CD4-positive, alpha-beta T cell (primary cell): ENCODE measurements around the gene PRLHR. TPM values are rescaled to one million over a fixed set of nuclear protein-coding genes. Genes with fewer than 3 reads are reported as not detected.

ENCODE experiments used
- ATAC-seq: fragments of 200-7000 bp; cut with Tn5 transposase; one replicate; pipeline ENCODE4 v1.10.0; 2022; ENCODE audit warnings: mild to moderate bottlenecking; ENCODE audit not compliant: poor library complexity
- CTCF ChIA-PET: fragments of 350-600 bp; sonication (Branson Sonifier 250); formaldehyde crosslinking; loops from one replicate; lab custom pipeline; 2021; ENCODE audit warnings: antibody characterized with exemption, inconsistent platforms; lab: Charles Lee
- POLR2A ChIA-PET: fragments of 350-600 bp; sonication (Branson Sonifier 250); formaldehyde crosslinking; loops from one replicate; lab custom pipeline; 2021; ENCODE audit warnings: antibody characterized with exemption, inconsistent platforms; lab: Charles Lee
- DNase-seq, 14 experiments: peaks; one replicate each; pipeline ENCODE4 v3.0.0-alpha.2; 2013 to 2020; ENCODE audit warnings: mixed read lengths in 2 of 14
- H3K27ac ChIP-seq, 2 donors: one replicate each; pipeline versions ENCODE4 v1.5.1 to v1.7.0; 2013; ENCODE audit warnings: low read length in 2 of 2, low read depth in 1 of 2, mild to moderate bottlenecking in 1 of 2
- H3K27me3 ChIP-seq, 2 experiments: 1 replicate in 1 of 2; 2 replicates in 1 of 2; pipeline versions ENCODE4 v1.6.1 to v1.7.0; 2013; ENCODE audit warnings: low read length in 2 of 2, control low read depth in 1 of 2, mild to moderate bottlenecking in 1 of 2, moderate library complexity in 1 of 2; ENCODE audit not compliant: insufficient read depth in 2 of 2, control insufficient read depth in 1 of 2
- H3K36me3 ChIP-seq: one replicate; pipeline ENCODE4 v1.6.1; 2013; ENCODE audit warnings: low read length, control low read depth; ENCODE audit not compliant: insufficient read depth
- H3K4me1 ChIP-seq: one replicate; pipeline ENCODE4 v1.6.1; 2013; ENCODE audit warnings: low read length, control low read depth; ENCODE audit not compliant: insufficient read depth
- H3K4me3 ChIP-seq: one replicate; pipeline ENCODE4 v1.5.1; 2013; ENCODE audit warnings: mild to moderate bottlenecking, low read length, moderate library complexity
- H3K9me3 ChIP-seq, 2 experiments: 1 replicate in 1 of 2; 2 replicates in 1 of 2; pipeline versions ENCODE4 v1.6.1 to v1.7.0; 2013; ENCODE audit warnings: low read length in 2 of 2, mild to moderate bottlenecking in 2 of 2, control low read depth in 1 of 2, moderate library complexity in 1 of 2; ENCODE audit not compliant: control insufficient read depth in 1 of 2, insufficient read depth in 1 of 2
- H3K27ac Mint-ChIP-seq: one replicate; pipeline ENCODE4 v1.8.0; 2020; ENCODE audit warnings: mixed read lengths
- H3K27me3 Mint-ChIP-seq: one replicate; pipeline ENCODE4 v1.8.0; 2021; ENCODE audit warnings: mixed read lengths
- H3K36me3 Mint-ChIP-seq: one replicate; pipeline ENCODE4 v1.8.0; 2021; ENCODE audit warnings: low read depth, mixed read lengths
- H3K4me1 Mint-ChIP-seq: one replicate; pipeline ENCODE4 v1.8.0; 2021; ENCODE audit warnings: low read depth, mixed read lengths
- H3K4me3 Mint-ChIP-seq: one replicate; pipeline ENCODE4 v1.8.0; 2020; ENCODE audit warnings: mild to moderate bottlenecking, mixed read lengths
- H3K9me3 Mint-ChIP-seq: one replicate; pipeline ENCODE4 v1.8.0; 2020; ENCODE audit warnings: mixed read lengths
- CTCF ChIP-seq: fragments of 200-600 bp; IDR thresholded peaks from one replicate; pipeline ENCODE4 v1.8.0; 2022; ENCODE audit warnings: antibody characterized with exemption, mild to moderate bottlenecking
- intact Hi-C, 2 experiments: fragments of 100-400 bp; cut with DNase I in 1 of 2; cut with micrococcal nuclease in 1 of 2; formaldehyde crosslinking; loops; one replicate each; pipeline versions ENCODE4 v1.15.1 to v1.9.0; 2023 to 2025; cut with DNase I, micrococcal nuclease
- total RNA-seq, 174 experiments: library from RNA in 2 of 174; stranded (reverse) in 2 of 174; gene quantifications; one replicate each; pipeline ENCODE4 v1.2.3 and lab custom pipeline; 2021 to 2026

The PRLHR gene
- total RNA-seq, 2 experiments from 2014 or later: not detected

GRCh38 chr10:118564652-118565051, 30.8 kb downstream of the PRLHR start:
- H3K4me1 ChIP-seq: peaks cover 12% of the 10 kb centered on the region
- H3K9me3 Mint-ChIP-seq: no peaks in the 10 kb centered on the region
- no peak overlapping the region for H3K27ac ChIP-seq
- no peak for ATAC-seq
- no peak overlapping the region for H3K4me3 ChIP-seq
- H3K27me3 Mint-ChIP-seq: peaks cover 12% of the 10 kb centered on the region
- no peak for TF ChIP-seq CTCF
- H3K4me3 Mint-ChIP-seq: no peak overlapping the region
- no peaks in the 10 kb centered on the region for H3K9me3 ChIP-seq
- ChIA-PET POLR2A (no interaction called here), CTCF (interaction anchor here (1.7 kb wide), 1 partner anchor 157 kb away, joined by 3 read pairs; no protein-coding TSS in a partner anchor)
- intact Hi-C loops: loop anchor here in 1 of 2 experiments (5.0 kb wide), 1 partner anchor 468 kb away; no protein-coding TSS in a partner anchor
- H3K36me3 Mint-ChIP-seq: no peaks in the 10 kb centered on the region
- peaks cover 0 to 5% of the 10 kb centered on the region in 2 experiments for H3K27me3 ChIP-seq
- DNase-seq: no peak
- H3K27ac Mint-ChIP-seq: no peak overlapping the region
- H3K36me3 ChIP-seq: no peaks in the 10 kb centered on the region
- H3K4me1 Mint-ChIP-seq: peaks cover 13% of the 10 kb centered on the region

GRCh38 chr10:118564114-118564513, 31.3 kb downstream of the PRLHR start:
- no peak overlapping the region for H3K27ac ChIP-seq
- ChIA-PET CTCF (interaction anchor here (1.7 kb wide), 1 partner anchor 157 kb away, joined by 3 read pairs; no protein-coding TSS in a partner anchor), POLR2A (no interaction called here)
- H3K27ac Mint-ChIP-seq: no peak overlapping the region
- H3K4me1 Mint-ChIP-seq: peaks cover 9% of the 10 kb centered on the region
- TF ChIP-seq CTCF: no peak
- DNase-seq: no peak
- H3K36me3 Mint-ChIP-seq: no peaks in the 10 kb centered on the region
- peaks cover 0 to 5% of the 10 kb centered on the region in 2 experiments for H3K27me3 ChIP-seq
- peaks cover 12% of the 10 kb centered on the region for H3K27me3 Mint-ChIP-seq
- H3K9me3 Mint-ChIP-seq: no peaks in the 10 kb centered on the region
- no peaks in the 10 kb centered on the region for H3K9me3 ChIP-seq
- intact Hi-C loops: no loop called here
- ATAC-seq: no peak
- H3K4me3 ChIP-seq: no peak overlapping the region
- no peaks in the 10 kb centered on the region for H3K36me3 ChIP-seq
- no peak overlapping the region for H3K4me3 Mint-ChIP-seq
- peaks cover 12% of the 10 kb centered on the region for H3K4me1 ChIP-seq

- ChIA-PET CTCF (no interaction called here), POLR2A (no interaction called here)
- no peak overlapping the region for H3K27ac Mint-ChIP-seq
- no peak overlapping the region for H3K27ac ChIP-seq
- ATAC-seq (no peak), DNase-seq (no peak)
- H3K9me3 ChIP-seq: no peaks in the 10 kb centered on the region
- no peaks in the 10 kb centered on the region for H3K9me3 Mint-ChIP-seq
- no peaks in the 10 kb centered on the region for H3K36me3 ChIP-seq
- H3K4me3 Mint-ChIP-seq: no peak overlapping the region
- H3K4me3 ChIP-seq: no peak overlapping the region
- H3K4me1 ChIP-seq: peaks cover 6% of the 10 kb centered on the region
- intact Hi-C loops: no loop called here
- H3K36me3 Mint-ChIP-seq: no peaks in the 10 kb centered on the region
- peaks cover 2% of the 10 kb centered on the region for H3K4me1 Mint-ChIP-seq
- H3K27me3 Mint-ChIP-seq: peaks cover 16% of the 10 kb centered on the region
- H3K27me3 ChIP-seq: peaks cover 0 to 5% of the 10 kb centered on the region in 2 experiments
- no peak for TF ChIP-seq CTCF
Measured at GRCh38 chr10:118563373-118563890, 32.0 kb downstream of the PRLHR start.
